ENCODE results near the gene CEACAM19. TPM values are rescaled to one million over a fixed set of nuclear protein-coding genes. Genes with fewer than 3 reads are reported as not detected.

Gene CEACAM19
- polyA plus RNA-seq, 1 experiment = 8.9 TPM

GRCh38 chr19:44673510-44673909 lies 2.2 kb downstream of the CEACAM19 start:
- ChIA-PET CTCF (no interaction called here), POLR2A (no interaction called here)
- Histone ChIP-seq H3K27me3 (ENCODE audit: control insufficient read depth, insufficient read depth, low read length) (no peaks in the 10 kb centered on the region), H3K36me3 (ENCODE audit: control insufficient read depth, insufficient read depth, low read length) (no peaks in the 10 kb centered on the region), H3K4me3 (ENCODE audit: low read depth, low read length) (no peak overlapping the region)
- TF ChIP-seq CTCF (IDR thresholded peaks at IDR 0.05; ENCODE audit: insufficient read depth, low read depth, low read length) = no peak
- no peak for DNase-seq (ENCODE audit: low read depth)

GRCh38 chr19:44675521-44675920 lies 4.2 kb downstream of the CEACAM19 start:
- Histone ChIP-seq H3K4me3 (ENCODE audit: low read depth, low read length) (no peak overlapping the region), H3K36me3 (ENCODE audit: control insufficient read depth, insufficient read depth, low read length) (peaks cover 4% of the 10 kb centered on the region; the same call in 1 of the 2 replicates), H3K27me3 (ENCODE audit: control insufficient read depth, insufficient read depth, low read length) (no peaks in the 10 kb centered on the region)
- no peak for DNase-seq (ENCODE audit: low read depth)
- ChIA-PET CTCF (interaction anchor here (0.6 to 2.4 kb wide), 3 partner anchors 14 to 515 kb away, joined by 3 to 13 read pairs (median 9); no protein-coding TSS in a partner anchor), POLR2A (no interaction called here)
- no peak for TF ChIP-seq CTCF (IDR thresholded peaks at IDR 0.05; ENCODE audit: insufficient read depth, low read depth, low read length)

- peaks cover 6% of the 10 kb centered on the region; the same call in 1 of the 2 replicates for H3K36me3 ChIP-seq (ENCODE audit: control insufficient read depth, insufficient read depth, low read length)
- peak; percentile 20 for DNase-seq (ENCODE audit: low read depth)
- ChIA-PET CTCF (no interaction called here), POLR2A (no interaction called here)
- no peaks in the 10 kb centered on the region for H3K27me3 ChIP-seq (ENCODE audit: control insufficient read depth, insufficient read depth, low read length)
- H3K4me3 ChIP-seq (ENCODE audit: low read depth, low read length) = no peak overlapping the region
- no peak for TF ChIP-seq CTCF (IDR thresholded peaks at IDR 0.05; ENCODE audit: insufficient read depth, low read depth, low read length)
Measured at GRCh38 chr19:44677019-44677811, 5.9 kb downstream of the CEACAM19 start.

GRCh38 chr19:44680536-44680935 lies 9.3 kb downstream of the CEACAM19 start:
- ChIA-PET CTCF (interaction anchor here (0.7 to 1.6 kb wide), 2 partner anchors 9 to 23 kb away, joined by 3 to 4 read pairs; no protein-coding TSS in a partner anchor), POLR2A (no interaction called here)
- no peak for DNase-seq (ENCODE audit: low read depth)

More at GRCh38 chr19:44680536-44680935, 9.3 kb downstream of the CEACAM19 start:
- H3K27me3 ChIP-seq (ENCODE audit: control insufficient read depth, insufficient read depth, low read length) = no peaks in the 10 kb centered on the region
- H3K36me3 ChIP-seq (ENCODE audit: control insufficient read depth, insufficient read depth, low read length) = peaks cover 7% of the 10 kb centered on the region; the same call in 1 of the 2 replicates
- TF ChIP-seq CTCF (IDR thresholded peaks at IDR 0.05; ENCODE audit: insufficient read depth, low read depth, low read length) = no peak
- no peak overlapping the region for H3K4me3 ChIP-seq (ENCODE audit: low read depth, low read length)
